Sigmoid colon (tissue), 4 donors: ENCODE results near the gene CDIP1.

Source experiments
- EP300 ChIP-seq, 4 donors: sonication (generic); formaldehyde crosslinking; IDR thresholded peaks; one replicate each; pipeline ENCODE4 v1.6.1; 2017; ENCODE audit warnings: antibody characterized with exemption in 4 of 4
- POLR2AphosphoS5 ChIP-seq, 4 donors: sonication (generic); formaldehyde crosslinking; IDR thresholded peaks; one replicate each; pipeline ENCODE4 v1.6.1; 2017; ENCODE audit warnings: antibody characterized with exemption in 4 of 4
- TF ChIP-seq, protein P1 (sequence below), 4 experiments: fragments of 450-650 bp in 3 of 4; fragments of 200-600 bp in 1 of 4; IDR thresholded peaks; one replicate each; pipeline ENCODE4 v1.5.1; 2016 to 2019; ENCODE audit warnings: antibody characterized with exemption in 4 of 4, mild to moderate bottlenecking in 3 of 4, moderate library complexity in 2 of 4

DNA sequence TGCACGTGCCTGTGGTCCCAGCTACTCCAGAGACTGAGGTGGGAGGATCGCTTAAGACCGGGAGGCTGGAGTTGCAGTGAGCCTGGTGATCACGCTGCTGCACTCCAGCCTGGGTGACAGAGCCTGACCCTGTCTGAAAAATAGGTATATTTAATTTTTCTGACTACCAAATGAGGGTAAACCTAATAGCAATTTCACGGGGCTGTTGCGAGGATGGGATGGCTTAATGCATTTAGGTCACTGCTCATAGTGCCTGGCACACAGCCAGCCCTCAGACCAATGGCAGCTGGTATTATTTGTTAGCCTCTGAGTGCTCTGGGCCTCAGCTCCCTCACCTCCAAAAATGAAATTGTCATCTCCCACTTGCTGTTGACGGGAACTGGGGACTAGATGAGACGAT, 5.9 kb upstream of the CDIP1 start:
- TF ChIP-seq, protein P1, sequence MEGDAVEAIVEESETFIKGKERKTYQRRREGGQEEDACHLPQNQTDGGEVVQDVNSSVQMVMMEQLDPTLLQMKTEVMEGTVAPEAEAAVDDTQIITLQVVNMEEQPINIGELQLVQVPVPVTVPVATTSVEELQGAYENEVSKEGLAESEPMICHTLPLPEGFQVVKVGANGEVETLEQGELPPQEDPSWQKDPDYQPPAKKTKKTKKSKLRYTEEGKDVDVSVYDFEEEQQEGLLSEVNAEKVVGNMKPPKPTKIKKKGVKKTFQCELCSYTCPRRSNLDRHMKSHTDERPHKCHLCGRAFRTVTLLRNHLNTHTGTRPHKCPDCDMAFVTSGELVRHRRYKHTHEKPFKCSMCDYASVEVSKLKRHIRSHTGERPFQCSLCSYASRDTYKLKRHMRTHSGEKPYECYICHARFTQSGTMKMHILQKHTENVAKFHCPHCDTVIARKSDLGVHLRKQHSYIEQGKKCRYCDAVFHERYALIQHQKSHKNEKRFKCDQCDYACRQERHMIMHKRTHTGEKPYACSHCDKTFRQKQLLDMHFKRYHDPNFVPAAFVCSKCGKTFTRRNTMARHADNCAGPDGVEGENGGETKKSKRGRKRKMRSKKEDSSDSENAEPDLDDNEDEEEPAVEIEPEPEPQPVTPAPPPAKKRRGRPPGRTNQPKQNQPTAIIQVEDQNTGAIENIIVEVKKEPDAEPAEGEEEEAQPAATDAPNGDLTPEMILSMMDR (IDR thresholded peaks at IDR 0.05) = no peak
- TF ChIP-seq POLR2AphosphoS5 (IDR thresholded peaks at IDR 0.05) (no peak), EP300 (IDR thresholded peaks at IDR 0.05) (no peak)
